ENCODE measurements around the gene FSTL4. TPM values are rescaled to one million over a fixed set of nuclear protein-coding genes. Genes with fewer than 3 reads are reported as not detected.

Gene FSTL4
- total RNA-seq, 6 donors from 2014 or later: 0.49 to 4.6 (median 1.1) TPM

DNA sequence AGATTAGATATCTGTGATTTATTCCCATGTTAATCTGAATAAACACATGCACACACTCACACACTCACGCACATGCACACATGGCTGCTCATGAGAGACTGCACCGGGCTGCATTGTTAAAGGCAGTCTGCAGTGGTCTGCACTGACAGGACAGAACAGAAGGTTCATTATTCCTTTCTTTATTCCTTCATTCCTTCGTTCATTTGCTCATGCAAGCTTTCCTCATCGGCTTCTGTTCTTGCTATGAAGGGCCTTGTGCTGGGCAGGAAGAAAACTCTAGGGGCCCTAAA lies 41.4 kb upstream of the FSTL4 start:
- H3K4me3 ChIP-seq: no peak overlapping the region
- H3K27ac ChIP-seq: no peak overlapping the region
- H3K9me3 ChIP-seq: no peaks in the 10 kb centered on the region
- ATAC-seq (ENCODE audit: low FRiP score in 2 of 2) (no peak), DNase-seq (no peak)
- H3K36me3 ChIP-seq: no peaks in the 10 kb centered on the region
- no peaks in the 10 kb centered on the region for H3K4me1 ChIP-seq
- WGBS, 2 donors: 77 to 87% methylated on average over 4 of the region's 4 CpGs
- TF ChIP-seq POLR2A (IDR thresholded peaks at IDR 0.05) (no peak), POLR2AphosphoS5 (IDR thresholded peaks at IDR 0.05) (no peak), EP300 (IDR thresholded peaks at IDR 0.05) (no peak)
- TF ChIP-seq, protein P1, sequence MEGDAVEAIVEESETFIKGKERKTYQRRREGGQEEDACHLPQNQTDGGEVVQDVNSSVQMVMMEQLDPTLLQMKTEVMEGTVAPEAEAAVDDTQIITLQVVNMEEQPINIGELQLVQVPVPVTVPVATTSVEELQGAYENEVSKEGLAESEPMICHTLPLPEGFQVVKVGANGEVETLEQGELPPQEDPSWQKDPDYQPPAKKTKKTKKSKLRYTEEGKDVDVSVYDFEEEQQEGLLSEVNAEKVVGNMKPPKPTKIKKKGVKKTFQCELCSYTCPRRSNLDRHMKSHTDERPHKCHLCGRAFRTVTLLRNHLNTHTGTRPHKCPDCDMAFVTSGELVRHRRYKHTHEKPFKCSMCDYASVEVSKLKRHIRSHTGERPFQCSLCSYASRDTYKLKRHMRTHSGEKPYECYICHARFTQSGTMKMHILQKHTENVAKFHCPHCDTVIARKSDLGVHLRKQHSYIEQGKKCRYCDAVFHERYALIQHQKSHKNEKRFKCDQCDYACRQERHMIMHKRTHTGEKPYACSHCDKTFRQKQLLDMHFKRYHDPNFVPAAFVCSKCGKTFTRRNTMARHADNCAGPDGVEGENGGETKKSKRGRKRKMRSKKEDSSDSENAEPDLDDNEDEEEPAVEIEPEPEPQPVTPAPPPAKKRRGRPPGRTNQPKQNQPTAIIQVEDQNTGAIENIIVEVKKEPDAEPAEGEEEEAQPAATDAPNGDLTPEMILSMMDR (IDR thresholded peaks at IDR 0.05): no peak
- no peaks in the 10 kb centered on the region for H3K27me3 ChIP-seq

DNA sequence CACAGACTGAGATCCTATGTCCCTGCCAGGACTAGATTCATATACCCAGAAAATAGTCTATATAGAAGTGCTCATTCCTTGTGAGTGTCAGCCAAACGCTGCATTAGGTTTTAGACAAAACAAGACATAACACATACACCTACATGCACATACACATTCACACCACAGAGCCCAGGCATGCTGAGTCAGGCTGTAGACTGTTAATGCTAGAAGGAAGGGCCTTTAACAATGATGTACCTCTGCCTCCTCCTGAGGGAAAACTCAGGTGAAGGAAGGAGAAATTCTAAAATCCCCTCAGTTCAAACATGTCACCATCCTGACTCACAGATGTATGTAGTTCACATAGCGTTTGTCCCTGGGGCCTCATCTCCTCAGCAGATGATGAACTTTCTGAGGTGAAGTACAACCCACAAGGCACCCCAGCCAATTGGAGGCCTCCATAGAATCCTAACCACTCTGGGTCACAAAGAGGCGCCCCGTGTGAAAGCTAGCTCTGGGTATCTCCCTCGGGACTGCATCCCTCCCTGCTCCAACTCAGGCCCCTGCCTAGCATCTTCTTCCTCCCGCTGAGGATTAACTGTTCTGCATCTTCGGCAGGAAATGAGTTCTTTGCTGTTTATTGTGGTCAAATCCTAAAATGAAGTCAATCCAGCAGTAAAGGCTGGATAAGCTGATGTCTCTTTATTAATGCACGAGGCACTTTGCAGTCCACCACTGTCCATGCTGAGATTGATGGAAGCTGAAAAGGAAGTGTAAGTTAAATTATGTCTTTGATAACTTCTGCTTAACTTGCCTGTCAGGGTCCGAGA lies 40.8 kb upstream of the FSTL4 start:
- ATAC-seq (ENCODE audit: low FRiP score in 2 of 2) (no peak), DNase-seq (no peak)
- no peaks in the 10 kb centered on the region for H3K9me3 ChIP-seq
- H3K27me3 ChIP-seq: no peaks in the 10 kb centered on the region
- H3K27ac ChIP-seq: no peak overlapping the region
- 61 to 69% methylated on average over 9 of the region's 9 CpGs for WGBS, 2 donors
- no peak for TF ChIP-seq POLR2AphosphoS5 (IDR thresholded peaks at IDR 0.05)
- TF ChIP-seq POLR2A (IDR thresholded peaks at IDR 0.05): no peak
- no peak for TF ChIP-seq EP300 (IDR thresholded peaks at IDR 0.05)
- TF ChIP-seq, protein P1 (IDR thresholded peaks at IDR 0.05): no peak
- no peaks in the 10 kb centered on the region for H3K4me1 ChIP-seq
- no peak overlapping the region for H3K4me3 ChIP-seq
- no peaks in the 10 kb centered on the region for H3K36me3 ChIP-seq

DNA sequence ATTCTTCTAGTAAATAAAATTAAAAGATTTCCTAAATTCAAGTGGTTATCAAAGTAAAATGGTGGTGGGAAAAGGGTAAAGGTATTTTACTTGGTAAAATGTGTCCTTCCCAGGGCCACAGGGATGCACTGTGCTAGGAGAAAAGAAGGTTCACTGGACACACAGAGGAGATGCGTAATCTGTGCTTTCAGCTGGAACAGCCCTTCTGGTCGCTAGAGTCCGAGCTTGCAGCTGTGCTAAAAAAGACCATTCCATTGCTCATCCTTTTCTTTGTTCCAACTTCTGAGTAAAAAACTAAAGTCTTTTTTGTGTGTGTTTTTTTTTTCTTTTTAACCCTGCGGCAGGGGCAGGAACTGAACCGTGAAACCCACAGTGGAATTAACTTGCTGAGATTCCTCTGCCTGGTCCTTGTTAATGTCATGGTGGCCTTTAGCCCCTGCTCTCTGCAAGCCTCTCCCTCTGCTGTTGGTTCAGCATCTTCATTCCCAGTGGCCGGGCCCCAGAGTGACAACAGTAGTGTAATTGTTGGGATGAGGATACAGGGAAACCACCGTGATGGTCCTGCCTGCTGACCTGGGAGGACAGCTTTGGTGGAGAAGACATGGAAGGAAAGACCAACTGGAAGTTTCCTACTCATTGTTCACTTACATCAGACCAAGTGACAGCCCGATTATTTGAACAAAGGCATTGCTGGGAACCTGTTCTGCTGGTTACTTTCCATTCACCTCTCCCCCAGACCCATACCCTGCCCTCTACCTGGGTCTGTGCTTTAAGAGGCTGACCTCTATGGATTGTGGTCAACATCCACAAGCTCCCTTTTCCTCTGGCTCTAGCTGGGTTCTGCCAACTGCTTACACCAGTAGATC lies 31.9 kb upstream of the FSTL4 start:
- H3K9me3 ChIP-seq: no peaks in the 10 kb centered on the region
- WGBS, 2 donors: 85 to 90% methylated on average over 8 of the region's 8 CpGs
- TF ChIP-seq EP300 (IDR thresholded peaks at IDR 0.05): no peak
- TF ChIP-seq, protein P1 (IDR thresholded peaks at IDR 0.05): no peak
- no peak for TF ChIP-seq POLR2AphosphoS5 (IDR thresholded peaks at IDR 0.05)
- no peak for TF ChIP-seq POLR2A (IDR thresholded peaks at IDR 0.05)
- no peak overlapping the region for H3K27ac ChIP-seq
- no peak overlapping the region for H3K4me3 ChIP-seq
- no peaks in the 10 kb centered on the region for H3K27me3 ChIP-seq
- H3K4me1 ChIP-seq: no peaks in the 10 kb centered on the region
- no peaks in the 10 kb centered on the region for H3K36me3 ChIP-seq
- DNase-seq: no peak
- ATAC-seq (ENCODE audit: low FRiP score in 2 of 2): no peak

DNA sequence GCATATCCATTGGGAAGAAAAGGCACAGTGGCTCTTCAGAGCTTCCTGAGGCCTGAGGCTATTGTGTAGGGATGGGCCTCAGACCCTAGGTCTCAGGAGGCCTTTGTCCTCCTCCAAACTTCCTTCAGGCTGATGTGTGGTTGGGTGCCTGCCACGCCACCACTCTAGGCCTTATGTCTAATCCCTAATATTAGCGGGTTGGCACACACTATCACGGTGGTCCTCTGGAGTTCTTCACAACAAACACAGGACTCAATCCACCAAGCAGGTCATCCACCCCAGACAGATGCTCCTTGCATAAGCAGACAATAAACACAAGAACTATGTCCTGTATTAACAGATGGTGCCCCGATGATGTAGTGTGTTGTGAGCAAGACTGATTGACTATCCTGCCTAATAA lies 31.0 kb upstream of the FSTL4 start:
- DNase-seq (no peak), ATAC-seq (ENCODE audit: low FRiP score in 2 of 2) (no peak)
- no peak overlapping the region for H3K4me3 ChIP-seq
- no peaks in the 10 kb centered on the region for H3K4me1 ChIP-seq
- H3K36me3 ChIP-seq: no peaks in the 10 kb centered on the region
- no peak for TF ChIP-seq POLR2AphosphoS5 (IDR thresholded peaks at IDR 0.05)
- no peak for TF ChIP-seq POLR2A (IDR thresholded peaks at IDR 0.05)
- TF ChIP-seq, protein P1 (IDR thresholded peaks at IDR 0.05): no peak
- no peak for TF ChIP-seq EP300 (IDR thresholded peaks at IDR 0.05)
- no peaks in the 10 kb centered on the region for H3K27me3 ChIP-seq
- no peaks in the 10 kb centered on the region for H3K9me3 ChIP-seq
- 87 to 88% methylated on average over 4 of the region's 4 CpGs for WGBS, 2 donors
- H3K27ac ChIP-seq: no peak overlapping the region

Measured in upper lobe of left lung (tissue), 6 donors.